HL-60 (cell line): ENCODE data around the gene ZNF385A.

Source experiments
- DNase-seq, 2 experiments: peaks; one replicate each; pipeline ENCODE4 v3.0.0-alpha.2; 2010 to 2020; ENCODE audit warnings: low read depth in 1 of 2, low spot score in 1 of 2
- H3K27ac ChIP-seq: fragments of 250-450 bp; sonication (Bioruptor Pico); replicated peaks from 2 replicates; pipeline ENCODE4 v1.5.1; 2020; ENCODE audit warnings: mild to moderate bottlenecking, moderate library complexity
- H3K27me3 ChIP-seq: fragments of 250-450 bp; sonication (Bioruptor Pico); 2 replicates; pipeline ENCODE4 v1.5.1; 2021; ENCODE audit warnings: mild to moderate bottlenecking, moderate library complexity; ENCODE audit not compliant: insufficient read depth, poor library complexity, severe bottlenecking
- H3K4me3 ChIP-seq: replicated peaks from 2 replicates; pipeline ENCODE4 v1.5.1; 2011; ENCODE audit warnings: mild to moderate bottlenecking, control low read depth, low read length; ENCODE audit not compliant: insufficient read depth
- CTCF ChIP-seq: IDR thresholded peaks from one replicate; pipeline ENCODE4 v1.5.1; 2011; ENCODE audit warnings: low read length, control low read depth, inconsistent platforms; ENCODE audit not compliant: insufficient read depth
- GABPA ChIP-seq: IDR thresholded peaks from 2 replicates; pipeline ENCODE4 v1.6.1; 2012; ENCODE audit warnings: low read depth
- POLR2AphosphoS5 ChIP-seq: IDR thresholded peaks from 2 replicates; pipeline ENCODE4 v1.6.1; 2012; ENCODE audit warnings: low read depth
- REST ChIP-seq: IDR thresholded peaks from 2 replicates; pipeline ENCODE4 v1.6.1; 2012; ENCODE audit warnings: low read depth; ENCODE audit not compliant: insufficient replicate concordance
- SPI1 ChIP-seq: IDR thresholded peaks from 2 replicates; pipeline ENCODE4 v1.6.1; 2012; ENCODE audit warnings: low read depth, mild to moderate bottlenecking, borderline replicate concordance

Gene ZNF385A

GRCh38 chr12:54358191-54358944 is 26.2 kb downstream of the ZNF385A start:
- H3K27ac ChIP-seq: no peak overlapping the region
- DNase-seq: no peak

GRCh38 chr12:54357506-54358190 is 26.9 kb downstream of the ZNF385A start:
- no peak overlapping the region for H3K4me3 ChIP-seq
- H3K27me3 ChIP-seq: no peaks in the 10 kb centered on the region
- no peak overlapping the region for H3K27ac ChIP-seq
- TF ChIP-seq POLR2AphosphoS5 (no peak), GABPA (no peak), SPI1 (no peak), REST (no peak), CTCF (no peak)
- DNase-seq: no peak

More at GRCh38 chr12:54358191-54358944, 26.2 kb downstream of the ZNF385A start:
- Histone ChIP-seq H3K27me3 (no peaks in the 10 kb centered on the region), H3K4me3 (peak overlapping the region; percentile 65)
- TF ChIP-seq REST: no peak
- no peak for TF ChIP-seq GABPA
- TF ChIP-seq CTCF: no peak
- no peak for TF ChIP-seq SPI1
- TF ChIP-seq POLR2AphosphoS5: no peak

GRCh38 chr12:54356951-54357356 is 27.6 kb downstream of the ZNF385A start:
- no peak overlapping the region for H3K4me3 ChIP-seq

More at GRCh38 chr12:54356951-54357356, 27.6 kb downstream of the ZNF385A start:
- no peaks in the 10 kb centered on the region for H3K27me3 ChIP-seq
- no peak for TF ChIP-seq CTCF
- no peak for TF ChIP-seq POLR2AphosphoS5
- no peak for TF ChIP-seq REST
- no peak for TF ChIP-seq GABPA
- TF ChIP-seq SPI1: no peak
- no peak overlapping the region for H3K27ac ChIP-seq
- DNase-seq: no peak
